Brain microvascular endothelial cell (primary cell): ENCODE results near the gene HOXD10.

ENCODE experiments used
- DNase-seq: peaks from one replicate; pipeline ENCODE4 v3.0.0-alpha.2; 2020
- H3K27ac ChIP-seq: fragments of 250-450 bp; sonication (Bioruptor Pico); 2 replicates; pipeline ENCODE4 v1.5.1; 2020; ENCODE audit warnings: mild to moderate bottlenecking, moderate library complexity
- H3K27me3 ChIP-seq: fragments of 250-450 bp; sonication (Bioruptor Pico); replicated peaks from 2 replicates; pipeline ENCODE4 v1.5.1; 2020; ENCODE audit warnings: mild to moderate bottlenecking
- H3K36me3 ChIP-seq: fragments of 250-450 bp; sonication (Bioruptor Pico); replicated peaks from 2 replicates; pipeline ENCODE4 v1.5.1; 2020; ENCODE audit warnings: mild to moderate bottlenecking
- H3K4me3 ChIP-seq: 2 replicates; pipeline ENCODE4 v1.5.1; 2011; ENCODE audit warnings: low read depth, mild to moderate bottlenecking, control low read depth, low read length, moderate library complexity
- in situ Hi-C: cut with HindIII; loops from 2 replicates; pipeline ENCODE4 v1.10.0; 2017; ENCODE audit warnings: low sequenced_read_pairs, low pct_ligation_motif_present
- TF ChIP-seq, protein P1 (sequence below): IDR thresholded peaks from 2 replicates; pipeline ENCODE4 v1.5.1; 2011; ENCODE audit warnings: low read depth, mild to moderate bottlenecking, moderate library complexity, low read length, control low read depth, inconsistent platforms; ENCODE audit errors: missing control alignments

HOXD10 gene

DNA sequence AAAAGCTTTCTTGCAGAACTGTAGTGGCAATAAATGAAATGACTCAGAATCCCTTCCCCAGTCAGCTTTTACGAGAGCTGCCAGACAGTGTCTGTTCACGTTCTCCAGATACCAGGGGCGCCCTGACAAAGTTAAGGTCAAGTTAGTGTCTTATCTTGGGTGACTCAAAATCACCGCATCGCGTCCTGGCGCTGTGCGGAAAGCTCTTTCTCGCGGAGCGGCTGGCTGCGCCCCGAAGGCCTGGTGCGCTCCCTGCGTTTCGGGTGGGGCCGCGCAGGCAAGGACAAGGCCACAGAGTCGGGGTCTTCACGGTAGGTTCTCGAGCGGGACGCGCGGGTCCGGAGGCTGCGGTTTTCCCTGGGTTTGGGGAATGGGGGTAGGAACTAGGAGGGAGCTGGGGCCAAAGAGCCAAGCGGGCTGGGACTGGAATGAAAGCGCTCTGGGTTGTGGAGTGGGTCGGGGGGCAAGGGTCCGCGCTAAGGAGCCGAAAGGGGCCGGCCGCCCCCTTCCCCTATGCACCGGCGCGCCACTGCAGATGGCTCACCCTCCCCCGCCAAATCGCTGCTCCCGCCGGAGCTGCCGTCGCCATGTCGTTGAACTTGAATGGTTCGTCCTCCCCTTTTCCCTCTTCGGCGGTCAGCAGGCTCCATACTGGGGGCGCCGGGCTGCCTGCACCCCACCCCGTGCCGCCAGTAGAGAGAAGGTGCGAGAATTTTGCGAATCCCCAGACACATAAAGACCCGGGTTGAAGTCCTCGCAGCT is 12.1 kb upstream of the HOXD10 start:
- no peak overlapping the region for H3K27ac ChIP-seq
- DNase-seq = no peak
- in situ Hi-C loops = no loop called here
- H3K4me3 ChIP-seq = no peak overlapping the region
- TF ChIP-seq, protein P1, sequence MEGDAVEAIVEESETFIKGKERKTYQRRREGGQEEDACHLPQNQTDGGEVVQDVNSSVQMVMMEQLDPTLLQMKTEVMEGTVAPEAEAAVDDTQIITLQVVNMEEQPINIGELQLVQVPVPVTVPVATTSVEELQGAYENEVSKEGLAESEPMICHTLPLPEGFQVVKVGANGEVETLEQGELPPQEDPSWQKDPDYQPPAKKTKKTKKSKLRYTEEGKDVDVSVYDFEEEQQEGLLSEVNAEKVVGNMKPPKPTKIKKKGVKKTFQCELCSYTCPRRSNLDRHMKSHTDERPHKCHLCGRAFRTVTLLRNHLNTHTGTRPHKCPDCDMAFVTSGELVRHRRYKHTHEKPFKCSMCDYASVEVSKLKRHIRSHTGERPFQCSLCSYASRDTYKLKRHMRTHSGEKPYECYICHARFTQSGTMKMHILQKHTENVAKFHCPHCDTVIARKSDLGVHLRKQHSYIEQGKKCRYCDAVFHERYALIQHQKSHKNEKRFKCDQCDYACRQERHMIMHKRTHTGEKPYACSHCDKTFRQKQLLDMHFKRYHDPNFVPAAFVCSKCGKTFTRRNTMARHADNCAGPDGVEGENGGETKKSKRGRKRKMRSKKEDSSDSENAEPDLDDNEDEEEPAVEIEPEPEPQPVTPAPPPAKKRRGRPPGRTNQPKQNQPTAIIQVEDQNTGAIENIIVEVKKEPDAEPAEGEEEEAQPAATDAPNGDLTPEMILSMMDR = no peak
- peaks cover 90% of the 10 kb centered on the region for H3K27me3 ChIP-seq
- no peaks in the 10 kb centered on the region for H3K36me3 ChIP-seq

DNA sequence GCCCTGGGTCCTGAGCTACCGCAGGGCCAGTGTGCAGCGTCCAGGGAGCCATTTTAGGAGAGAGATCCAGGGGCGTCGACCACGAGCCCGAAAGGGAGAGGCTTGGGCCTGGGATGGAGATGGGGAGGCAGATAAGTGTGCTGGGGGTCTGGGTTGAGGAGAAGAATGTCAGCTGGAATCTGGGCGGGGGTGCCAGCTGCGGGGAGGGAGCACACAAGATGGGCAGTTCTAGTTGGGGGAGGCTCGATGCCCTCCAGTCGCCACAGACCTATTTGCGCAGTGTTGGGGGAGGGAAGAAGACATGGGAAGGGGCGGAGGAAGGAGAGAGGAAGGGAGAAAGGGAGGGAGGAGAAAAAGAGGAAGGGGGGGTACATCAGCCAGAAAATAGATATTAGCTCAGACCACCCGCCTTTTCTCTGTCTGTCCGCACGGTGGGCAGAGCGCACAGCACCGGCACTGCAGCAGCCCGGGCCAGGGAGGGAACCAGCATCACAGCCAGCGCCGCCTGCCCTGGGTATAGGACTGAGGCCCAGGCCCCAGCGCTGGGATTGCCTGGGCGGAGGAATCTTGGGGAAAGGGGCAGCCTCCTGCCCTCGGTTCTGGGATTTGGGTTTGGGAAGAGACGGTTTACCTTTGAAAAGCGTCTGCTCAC is 11.4 kb upstream of the HOXD10 start:
- Histone ChIP-seq H3K36me3 (no peaks in the 10 kb centered on the region), H3K4me3 (no peak overlapping the region), H3K27me3 (peaks cover 90% of the 10 kb centered on the region), H3K27ac (no peak overlapping the region)
- in situ Hi-C loops = no loop called here
- no peak for DNase-seq
- TF ChIP-seq, protein P1 = no peak

DNA sequence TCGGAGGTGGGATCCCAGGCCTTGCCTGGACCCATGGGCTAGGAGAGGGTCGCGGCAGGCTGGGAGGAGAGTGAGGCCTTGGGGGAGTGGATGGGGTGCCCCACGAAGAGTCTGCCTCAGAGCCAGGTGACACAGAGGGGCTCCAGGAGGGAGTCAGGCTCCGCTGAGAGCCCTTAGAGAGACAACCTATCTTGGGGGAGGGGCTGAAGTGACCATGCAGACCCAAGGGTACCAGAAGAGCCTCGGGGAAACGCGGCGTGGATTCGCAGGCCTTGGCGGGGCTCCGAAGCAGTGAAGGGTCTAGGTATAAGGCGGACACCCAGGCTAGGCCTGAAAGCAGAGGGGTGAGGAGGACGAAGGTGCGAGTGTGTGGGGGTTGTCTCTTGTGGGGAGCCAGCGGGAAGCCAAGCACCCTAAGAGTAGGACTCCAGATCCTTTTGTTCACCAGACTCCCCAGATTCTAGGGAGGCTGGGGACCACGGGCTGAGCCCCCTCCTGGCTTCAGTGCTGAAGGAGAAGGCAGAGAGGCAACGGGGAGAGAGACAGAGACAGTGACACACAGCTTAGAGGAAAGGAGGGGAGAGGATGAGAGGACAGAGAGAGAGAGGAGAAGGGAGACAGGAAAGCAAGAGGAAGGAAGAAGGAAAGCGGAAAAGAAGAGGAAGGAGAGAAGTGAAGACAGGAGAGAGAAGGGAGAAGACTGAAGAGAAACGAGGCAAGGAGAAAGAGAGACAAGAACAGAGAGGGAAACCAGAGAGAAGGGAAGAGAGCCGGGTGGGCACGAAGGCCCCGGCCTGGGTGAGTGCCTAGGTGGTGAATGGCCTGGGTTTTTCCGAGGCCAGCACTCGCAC is 10.6 kb upstream of the HOXD10 start:
- in situ Hi-C loops = no loop called here
- TF ChIP-seq, protein P1 = no peak
- no peaks in the 10 kb centered on the region for H3K36me3 ChIP-seq
- no peak for DNase-seq
- no peak overlapping the region for H3K4me3 ChIP-seq
- no peak overlapping the region for H3K27ac ChIP-seq
- H3K27me3 ChIP-seq = peaks cover 90% of the 10 kb centered on the region

DNA sequence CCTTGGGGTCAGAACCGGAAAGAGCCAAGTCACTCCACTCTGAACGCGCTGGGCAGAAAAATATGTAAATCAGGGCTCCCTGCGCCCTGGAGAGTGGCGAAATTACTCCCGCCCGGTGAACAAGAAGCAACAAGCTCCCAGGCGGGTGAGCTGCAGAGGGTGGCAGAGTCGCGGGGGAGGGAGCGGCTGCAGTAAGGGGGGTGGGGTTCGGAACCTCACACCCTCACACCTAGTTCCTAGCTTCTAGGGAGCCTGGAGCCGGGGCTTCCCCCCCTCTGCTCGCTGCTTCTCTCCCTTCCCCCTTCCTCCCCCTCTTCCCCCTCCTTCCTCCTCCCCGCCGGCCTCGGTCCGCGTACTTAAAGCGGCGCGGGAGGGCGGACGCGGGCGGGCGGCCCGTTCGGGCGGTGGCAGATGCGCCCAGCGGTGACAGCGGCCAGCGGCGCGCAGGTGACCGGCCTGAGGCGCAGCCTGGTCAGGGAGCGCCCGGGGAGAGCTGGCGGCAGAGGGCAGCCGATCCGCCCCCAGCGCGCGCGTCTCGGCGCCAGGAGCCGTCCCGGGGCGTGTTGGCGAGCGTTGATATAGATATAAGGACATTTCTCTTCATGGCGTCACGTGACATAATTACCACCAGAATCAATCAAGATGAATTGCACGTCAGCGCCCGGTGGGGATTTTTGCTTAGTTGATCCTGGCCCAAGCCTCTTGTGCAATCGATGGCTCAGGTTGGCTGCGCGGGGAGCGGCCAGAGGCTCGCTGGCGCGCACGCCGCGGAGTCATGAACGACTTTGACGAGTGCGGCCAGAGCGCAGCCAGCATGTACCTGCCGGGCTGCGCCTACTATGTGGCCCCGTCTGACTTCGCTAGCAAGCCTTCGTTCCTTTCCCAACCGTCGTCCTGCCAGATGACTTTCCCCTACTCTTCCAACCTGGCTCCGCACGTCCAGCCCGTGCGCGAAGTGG is 9.7 kb upstream of the HOXD10 start, which contains the start of gene HOXD11:
Gene HOXD11, plus strand, starts transcription at position 700 of the 959 bp plus-strand sequence. Its CDS starts 76 bp downstream, at position 776.
- no peaks in the 10 kb centered on the region for H3K36me3 ChIP-seq
- in situ Hi-C loops = no loop called here
- no peak for DNase-seq
- H3K4me3 ChIP-seq = no peak within 1 kb of the TSS
- peaks cover 88% of the 10 kb centered on the region for H3K27me3 ChIP-seq
- no peak within 1 kb of the TSS for H3K27ac ChIP-seq
- TF ChIP-seq, protein P1 = no peak

DNA sequence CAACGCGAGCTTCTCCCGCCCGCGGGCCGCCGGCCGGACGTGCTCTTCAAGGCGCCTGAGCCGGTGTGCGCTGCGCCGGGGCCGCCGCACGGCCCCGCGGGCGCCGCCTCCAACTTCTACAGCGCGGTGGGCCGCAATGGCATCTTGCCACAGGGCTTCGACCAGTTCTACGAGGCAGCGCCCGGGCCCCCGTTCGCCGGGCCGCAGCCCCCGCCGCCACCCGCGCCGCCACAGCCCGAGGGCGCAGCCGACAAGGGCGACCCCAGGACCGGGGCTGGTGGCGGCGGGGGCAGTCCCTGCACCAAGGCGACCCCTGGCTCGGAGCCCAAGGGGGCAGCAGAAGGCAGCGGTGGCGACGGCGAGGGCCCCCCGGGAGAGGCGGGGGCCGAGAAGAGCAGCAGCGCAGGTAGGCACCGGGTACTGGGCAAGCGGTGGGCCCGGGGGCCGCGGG is 8.8 kb upstream of the HOXD10 start:
- in situ Hi-C loops = no loop called here
- Histone ChIP-seq H3K4me3 (no peak overlapping the region), H3K36me3 (no peaks in the 10 kb centered on the region), H3K27ac (no peak overlapping the region), H3K27me3 (peaks cover 88% of the 10 kb centered on the region)
- TF ChIP-seq, protein P1 = no peak
- no peak for DNase-seq
